A673 (cell line): ENCODE data around the gene CLPSL2. TPM values are rescaled to one million over a fixed set of nuclear protein-coding genes. Genes with fewer than 3 reads are reported as not detected.
A peak's percentile ranks its signal among the peaks of the same experiment; 100 is the strongest.

Experiments used
- Bru-seq: library from RNA; stranded (reverse); fragments of 400-500 nt; gene quantifications from one replicate; lab custom pipeline; 2021; lab: Mats Ljungman, UMichigan
- BruChase-seq, 2 experiments: library from RNA; stranded (reverse); fragments of 400-500 nt; gene quantifications; one replicate each; lab custom pipeline; 2021; lab: Mats Ljungman, UMichigan
- BruUV-seq: library from RNA; stranded (reverse); fragments of 400-500 nt; replicated peaks from 2 replicates; lab custom pipeline; 2021; lab: Mats Ljungman, UMichigan
- CTCF ChIA-PET: fragments of 300-600 bp; sonication (Branson Sonifier 250); formaldehyde crosslinking; loops from one replicate; lab custom pipeline; 2022; ENCODE audit warnings: antibody characterized with exemption; lab: Charles Lee
- POLR2A ChIA-PET: fragments of 300-600 bp; sonication (Branson Sonifier 250); formaldehyde crosslinking; loops from one replicate; lab custom pipeline; 2022; ENCODE audit warnings: antibody characterized with exemption; ENCODE audit not compliant: low non-redundant PET; lab: Charles Lee
- DNase-seq: peaks from one replicate; pipeline ENCODE4 v3.0.0-alpha.2; 2015; ENCODE audit warnings: low spot score
- H3K27ac ChIP-seq: fragments of 200-600 bp; sonication (generic); 2 replicates; pipeline ENCODE4 v1.5.1; 2016; ENCODE audit warnings: mixed run types, low read depth, mild to moderate bottlenecking, mixed read lengths, antibody characterized with exemption, low read length; ENCODE audit not compliant: poor library complexity, severe bottlenecking
- H3K27me3 ChIP-seq: fragments of 200-600 bp; sonication (generic); replicated peaks from 2 replicates; pipeline ENCODE4 v1.6.1; 2017; ENCODE audit warnings: mixed run types, low read depth, mild to moderate bottlenecking, mixed read lengths, antibody characterized with exemption, low read length; ENCODE audit not compliant: insufficient read depth, poor library complexity
- H3K36me3 ChIP-seq: fragments of 200-600 bp; sonication (generic); 2 replicates; pipeline ENCODE4 v1.6.1; 2016; ENCODE audit warnings: mixed run types, mild to moderate bottlenecking, mixed read lengths, antibody characterized with exemption, low read length; ENCODE audit not compliant: insufficient read depth, poor library complexity, severe bottlenecking
- H3K4me1 ChIP-seq: fragments of 200-600 bp; sonication (generic); 2 replicates; pipeline ENCODE4 v1.6.1; 2017; ENCODE audit warnings: mixed run types, mild to moderate bottlenecking, mixed read lengths, antibody characterized with exemption, low read length; ENCODE audit not compliant: insufficient read depth, poor library complexity, severe bottlenecking
- H3K4me3 ChIP-seq: fragments of 200-600 bp; sonication (generic); 2 replicates; pipeline ENCODE4 v1.5.1; 2016; ENCODE audit warnings: low read depth, mixed run types, mild to moderate bottlenecking, mixed read lengths, low read length; ENCODE audit not compliant: poor library complexity, severe bottlenecking
- H3K9me3 ChIP-seq: fragments of 200-600 bp; sonication (generic); 2 replicates; pipeline ENCODE4 v1.6.1; 2016; ENCODE audit warnings: mixed run types, low read depth, mild to moderate bottlenecking, mixed read lengths, antibody characterized with exemption, low read length; ENCODE audit not compliant: poor library complexity, severe bottlenecking
- CTCF ChIP-seq: fragments of 300-800, 200-600 bp; sonication (generic); conservative IDR thresholded peaks from 2 replicates; pipeline ENCODE4 v1.5.1; 2017; ENCODE audit warnings: low read depth, mild to moderate bottlenecking, antibody characterized with exemption, low read length, moderate library complexity, mixed read lengths
- EZH2 ChIP-seq: fragments of 200-600 bp; sonication (generic); IDR thresholded peaks from 2 replicates; pipeline ENCODE4 v1.6.1; 2017; ENCODE audit warnings: borderline replicate concordance, low read depth, mild to moderate bottlenecking, mixed read lengths, antibody characterized with exemption, low read length; ENCODE audit not compliant: poor library complexity, severe bottlenecking
- intact Hi-C: fragments of 100-400 bp; cut with micrococcal nuclease; formaldehyde crosslinking; loops from one replicate; pipeline ENCODE4 v1.10.0; 2022; ENCODE audit not compliant: unreplicated experiment
- long read RNA-seq: library from polyadenylated mRNA; stranded (forward); transcript quantifications from one replicate; pipeline ENCODE4 v2.0.0, GENCODE V29; 2022
- total RNA-seq: library from RNA; stranded (reverse); gene quantifications from 2 replicates; pipeline ENCODE4 v1.2.3, GENCODE V29; 2021

The CLPSL2 gene
- total RNA-seq (not detected in 2 replicates), Bru-seq, nascent RNA (percentile 9 among the genes with signal in this experiment), BruChase-seq, experiment 1, labeled RNA remaining after a 2-hour chase (not detected), BruChase-seq, experiment 2, labeled RNA remaining after a 6-hour chase (not detected)
- long read RNA-seq: 0 reads

GRCh38 chr6:35776364-35777215 is at the start of gene CLPSL2:
Gene CLPSL2, plus strand, starts transcription at chr6:35776598. Its CDS starts 21 bp downstream, at chr6:35776619.
- Histone ChIP-seq H3K27ac (no peak within 1 kb of the TSS), H3K36me3 (no peaks in the 10 kb centered on the region), H3K4me1 (no peaks in the 10 kb centered on the region), H3K4me3 (peak within 1 kb of the TSS; percentile 44), H3K27me3 (peaks cover 14% of the 10 kb centered on the region), H3K9me3 (no peaks in the 10 kb centered on the region)
- intact Hi-C loops: no loop called here
- TF ChIP-seq EZH2 (no peak), CTCF (no peak)
- ChIA-PET CTCF (no interaction called here), POLR2A (no interaction called here)
- BruUV-seq: no TSS peak
- no peak for DNase-seq

- no peaks in the 10 kb centered on the region for H3K9me3 ChIP-seq
- no peaks in the 10 kb centered on the region for H3K27me3 ChIP-seq
- peaks cover 38% of the 10 kb centered on the region for H3K4me1 ChIP-seq
- no peaks in the 10 kb centered on the region for H3K36me3 ChIP-seq
- H3K4me3 ChIP-seq: peak overlapping the region; percentile 71
- no TSS peak for BruUV-seq
- TF ChIP-seq EZH2 (no peak), CTCF (no peak)
- DNase-seq: peak; percentile 85
- intact Hi-C loops: loop anchor here (2.0 kb wide), 1 partner anchor 39 kb away; the partner anchor contains the start of gene FKBP5
- ChIA-PET POLR2A (interaction anchor here (0.6 kb wide), 2 partner anchors 44 to 135 kb away, joined by 3 to 9 read pairs; no protein-coding TSS in a partner anchor), CTCF (interaction anchor here (0.6 to 1.7 kb wide), 2 partner anchors 10 to 205 kb away, joined by 3 to 5 read pairs; partner anchors contain the start of gene ARMC12)
- peak overlapping the region; percentile 90 for H3K27ac ChIP-seq
Measured at GRCh38 chr6:35727231-35727934, 49.0 kb upstream of the CLPSL2 start.

GRCh38 chr6:35727935-35728682 is 48.3 kb upstream of the CLPSL2 start:
- intact Hi-C loops: loop anchor here (2.0 kb wide), 1 partner anchor 39 kb away; the partner anchor contains the start of gene FKBP5
- no peaks in the 10 kb centered on the region for H3K9me3 ChIP-seq
- H3K4me3 ChIP-seq: peak overlapping the region; percentile 71
- no peaks in the 10 kb centered on the region for H3K27me3 ChIP-seq
- peak overlapping the region; percentile 90 for H3K27ac ChIP-seq
- CTCF ChIA-PET: interaction anchor here (0.6 to 1.7 kb wide), 2 partner anchors 9 to 206 kb away, joined by 3 to 5 read pairs; partner anchors contain the start of gene ARMC12
- peak; percentile 86 for DNase-seq
- no peaks in the 10 kb centered on the region for H3K36me3 ChIP-seq
- POLR2A ChIA-PET: interaction anchor here (0.6 kb wide), 1 partner anchor 45 kb away, joined by 9 read pairs; no protein-coding TSS in a partner anchor
- TF ChIP-seq CTCF: no peak
- no peak for TF ChIP-seq EZH2
- BruUV-seq: no TSS peak
- peaks cover 45% of the 10 kb centered on the region for H3K4me1 ChIP-seq
